ENCODE measurements around the gene MRPL48. TPM values are rescaled to one million over a fixed set of nuclear protein-coding genes. Genes with fewer than 3 reads are reported as not detected.

MRPL48 gene
- total RNA-seq, 1 experiment from 2014 or later = 66.8 TPM

DNA sequence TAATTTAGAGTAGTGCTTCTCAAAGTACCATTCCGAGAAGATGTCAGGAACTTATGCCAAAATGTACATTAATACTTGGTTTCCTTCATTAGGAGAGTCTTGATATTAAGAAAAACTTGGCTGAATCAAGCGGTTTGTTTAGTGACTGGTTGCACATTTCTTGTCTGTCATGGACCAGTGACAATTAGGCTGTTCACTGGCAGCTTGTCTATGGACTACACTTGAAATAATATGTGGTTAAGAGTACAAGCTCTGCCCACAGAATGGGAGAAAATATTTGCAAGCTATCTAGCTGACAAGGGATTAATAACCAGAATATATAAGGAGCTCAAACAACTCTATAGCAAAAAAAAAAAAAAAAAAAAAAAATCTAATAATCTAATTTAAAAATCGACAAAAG, 64.4 kb downstream of the MRPL48 start:
- TF ChIP-seq SIN3A (IDR thresholded peaks at IDR 0.05; ENCODE audit: low read depth) (no peak), POLR2AphosphoS5 (IDR thresholded peaks at IDR 0.05; ENCODE audit: low read depth, low read length) (no peak), CBX3 (IDR thresholded peaks at IDR 0.05; ENCODE audit: low read depth) (no peak), EZH2 (IDR thresholded peaks at IDR 0.05) (no peak), ZFX (IDR thresholded peaks at IDR 0.05) (no peak), YY1 (IDR thresholded peaks at IDR 0.05; ENCODE audit: extremely low read depth, insufficient replicate concordance, low read depth, low read length) (no peak)
- DNase-seq (ENCODE audit: low read depth, low spot score) (no peak), ATAC-seq (no peak)
- Histone ChIP-seq H3K4me1 (ENCODE audit: control insufficient read depth in 1 of 2, insufficient read depth in 2 of 2, low read length in 2 of 2) (peaks cover 0 to 4% of the 10 kb centered on the region in 2 experiments; a peak in 1 of 4 replicates), H3K27me3 (ENCODE audit: insufficient read depth, low read length) (no peaks in the 10 kb centered on the region), H3K9me3 (ENCODE audit: control insufficient read depth in 1 of 2, insufficient read depth in 1 of 2, low read depth in 1 of 2, low read length in 2 of 2) (no peaks in the 10 kb centered on the region), H3K9me2 (ENCODE audit: insufficient read depth) (no peaks in the 10 kb centered on the region), H3K4me3 (replicated peaks in 1 of 2; ENCODE audit: low read depth in 1 of 2, low read length in 2 of 2) (no peak overlapping the region), H2AFZ (ENCODE audit: low read depth, low read length, poor library complexity, severe bottlenecking) (no peak overlapping the region), H3K4me2 (ENCODE audit: low read length) (no peak overlapping the region), H3K79me2 (ENCODE audit: insufficient read depth, low read length) (no peaks in the 10 kb centered on the region), H3K9ac (ENCODE audit: low read length) (no peak overlapping the region), H3K27ac (ENCODE audit: low read depth, low read length) (no peak overlapping the region), H3K36me3 (ENCODE audit: control insufficient read depth in 1 of 2, insufficient read depth in 2 of 2, low read length in 2 of 2) (no peaks in the 10 kb centered on the region), H4K20me1 (ENCODE audit: insufficient read depth) (no peaks in the 10 kb centered on the region)
- ChIA-PET RAD21 (ENCODE audit: low non-redundant PET in 1 of 2, low total read pairs in 2 of 2, uncharacterized antibody in 2 of 2, unreplicated experiment in 2 of 2) (no interaction called here), POLR2A (interaction anchor here (0.6 kb wide), 1 partner anchor 892 kb away, joined by 3 read pairs; no protein-coding TSS in a partner anchor), CTCF (no interaction called here)
- BruUV-seq (replicated peaks) = no TSS peak
- intact Hi-C loops (cut with micrococcal nuclease) = no loop called here

DNA sequence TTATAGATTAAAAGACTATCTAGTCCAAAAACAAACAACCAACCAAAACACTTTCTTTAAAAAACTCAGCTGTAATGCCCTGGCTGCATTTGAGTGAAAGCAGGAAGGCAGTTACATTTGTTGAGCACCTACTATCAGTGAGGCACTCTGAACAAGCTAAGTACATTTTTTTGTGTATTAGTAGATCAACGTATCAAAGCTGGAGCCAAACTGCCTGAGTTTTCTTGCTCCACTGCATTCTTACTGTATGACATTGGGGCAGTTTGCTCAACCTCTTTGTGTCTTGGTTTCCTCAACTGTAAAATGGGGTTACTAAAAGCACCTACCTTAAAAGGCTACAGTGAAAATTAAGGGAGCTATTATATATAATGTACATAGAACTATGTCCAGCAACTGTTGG, 67.0 kb downstream of the MRPL48 start:
- Histone ChIP-seq H3K27me3 (ENCODE audit: insufficient read depth, low read length) (no peaks in the 10 kb centered on the region), H2AFZ (ENCODE audit: low read depth, low read length, poor library complexity, severe bottlenecking) (no peak overlapping the region), H3K9me2 (ENCODE audit: insufficient read depth) (no peaks in the 10 kb centered on the region; the same call in 1 of the 2 replicates), H3K79me2 (ENCODE audit: insufficient read depth, low read length) (no peaks in the 10 kb centered on the region), H3K4me2 (ENCODE audit: low read length) (no peak overlapping the region), H3K27ac (ENCODE audit: low read depth, low read length) (no peak overlapping the region), H3K9ac (ENCODE audit: low read length) (no peak overlapping the region), H3K36me3 (ENCODE audit: control insufficient read depth in 1 of 2, insufficient read depth in 2 of 2, low read length in 2 of 2) (no peaks in the 10 kb centered on the region), H3K4me3 (replicated peaks in 1 of 2; ENCODE audit: low read depth in 1 of 2, low read length in 2 of 2) (no peak overlapping the region), H3K9me3 (ENCODE audit: control insufficient read depth in 1 of 2, insufficient read depth in 1 of 2, low read depth in 1 of 2, low read length in 2 of 2) (no peaks in the 10 kb centered on the region), H4K20me1 (ENCODE audit: insufficient read depth) (no peaks in the 10 kb centered on the region), H3K4me1 (ENCODE audit: control insufficient read depth in 1 of 2, insufficient read depth in 2 of 2, low read length in 2 of 2) (no peaks in the 10 kb centered on the region)
- RAD21 ChIA-PET (ENCODE audit: low non-redundant PET in 1 of 2, low total read pairs in 2 of 2, uncharacterized antibody in 2 of 2, unreplicated experiment in 2 of 2) = no interaction called here
- CTCF ChIA-PET = no interaction called here
- BruUV-seq (replicated peaks) = no TSS peak
- POLR2A ChIA-PET = interaction anchor here (1.1 kb wide), 1 partner anchor 12 kb away, joined by 3 read pairs; no protein-coding TSS in a partner anchor
- DNase-seq (ENCODE audit: low read depth, low spot score) = no peak
- intact Hi-C loops (cut with micrococcal nuclease) = no loop called here
- TF ChIP-seq, protein P1, sequence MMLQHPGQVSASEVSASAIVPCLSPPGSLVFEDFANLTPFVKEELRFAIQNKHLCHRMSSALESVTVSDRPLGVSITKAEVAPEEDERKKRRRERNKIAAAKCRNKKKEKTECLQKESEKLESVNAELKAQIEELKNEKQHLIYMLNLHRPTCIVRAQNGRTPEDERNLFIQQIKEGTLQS (IDR thresholded peaks at IDR 0.05) = no peak
- TF ChIP-seq SRF (IDR thresholded peaks at IDR 0.05; ENCODE audit: low read depth) = no peak
- TF ChIP-seq CBX3 (IDR thresholded peaks at IDR 0.05; ENCODE audit: low read depth) = no peak
- TF ChIP-seq JUND (IDR thresholded peaks at IDR 0.05) = no peak
- no peak for TF ChIP-seq TCF7L2 (IDR thresholded peaks at IDR 0.05; ENCODE audit: borderline replicate concordance, extremely low read depth, insufficient read depth, insufficient read length)
- TF ChIP-seq, protein P2, sequence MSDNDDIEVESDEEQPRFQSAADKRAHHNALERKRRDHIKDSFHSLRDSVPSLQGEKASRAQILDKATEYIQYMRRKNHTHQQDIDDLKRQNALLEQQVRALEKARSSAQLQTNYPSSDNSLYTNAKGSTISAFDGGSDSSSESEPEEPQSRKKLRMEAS (IDR thresholded peaks at IDR 0.05) = no peak
- no peak for TF ChIP-seq POLR2AphosphoS5 (IDR thresholded peaks at IDR 0.05; ENCODE audit: low read depth, low read length)
- no peak for TF ChIP-seq EZH2 (IDR thresholded peaks at IDR 0.05)
- no peak for TF ChIP-seq SP1 (IDR thresholded peaks at IDR 0.05; ENCODE audit: low read depth)
- no peak for TF ChIP-seq EZH2phosphoT487 (IDR thresholded peaks at IDR 0.05; ENCODE audit: borderline replicate concordance)
- no peak for TF ChIP-seq EGR1 (IDR thresholded peaks at IDR 0.05; ENCODE audit: low read depth)
- no peak for TF ChIP-seq SIN3A (IDR thresholded peaks at IDR 0.05; ENCODE audit: low read depth)
- no peak for TF ChIP-seq ELF1 (IDR thresholded peaks at IDR 0.05; ENCODE audit: borderline replicate concordance, low read depth)
- no peak for TF ChIP-seq CEBPB (IDR thresholded peaks at IDR 0.05; ENCODE audit: low read depth)
- no peak for TF ChIP-seq YY1 (IDR thresholded peaks at IDR 0.05; ENCODE audit: extremely low read depth, insufficient replicate concordance, low read depth, low read length)
- no peak for TF ChIP-seq FOSL1 (IDR thresholded peaks at IDR 0.05; ENCODE audit: low read depth)
- ATAC-seq = no peak
